Measurements from ENCODE around the gene ZNF687. TPM values are rescaled to one million over a fixed set of nuclear protein-coding genes. Genes with fewer than 3 reads are reported as not detected.

The ZNF687 gene
- polyA plus RNA-seq, 2 of the 4 experiments (the other 2 are of a cell fraction), result 14.0 to 17.5 TPM

DNA sequence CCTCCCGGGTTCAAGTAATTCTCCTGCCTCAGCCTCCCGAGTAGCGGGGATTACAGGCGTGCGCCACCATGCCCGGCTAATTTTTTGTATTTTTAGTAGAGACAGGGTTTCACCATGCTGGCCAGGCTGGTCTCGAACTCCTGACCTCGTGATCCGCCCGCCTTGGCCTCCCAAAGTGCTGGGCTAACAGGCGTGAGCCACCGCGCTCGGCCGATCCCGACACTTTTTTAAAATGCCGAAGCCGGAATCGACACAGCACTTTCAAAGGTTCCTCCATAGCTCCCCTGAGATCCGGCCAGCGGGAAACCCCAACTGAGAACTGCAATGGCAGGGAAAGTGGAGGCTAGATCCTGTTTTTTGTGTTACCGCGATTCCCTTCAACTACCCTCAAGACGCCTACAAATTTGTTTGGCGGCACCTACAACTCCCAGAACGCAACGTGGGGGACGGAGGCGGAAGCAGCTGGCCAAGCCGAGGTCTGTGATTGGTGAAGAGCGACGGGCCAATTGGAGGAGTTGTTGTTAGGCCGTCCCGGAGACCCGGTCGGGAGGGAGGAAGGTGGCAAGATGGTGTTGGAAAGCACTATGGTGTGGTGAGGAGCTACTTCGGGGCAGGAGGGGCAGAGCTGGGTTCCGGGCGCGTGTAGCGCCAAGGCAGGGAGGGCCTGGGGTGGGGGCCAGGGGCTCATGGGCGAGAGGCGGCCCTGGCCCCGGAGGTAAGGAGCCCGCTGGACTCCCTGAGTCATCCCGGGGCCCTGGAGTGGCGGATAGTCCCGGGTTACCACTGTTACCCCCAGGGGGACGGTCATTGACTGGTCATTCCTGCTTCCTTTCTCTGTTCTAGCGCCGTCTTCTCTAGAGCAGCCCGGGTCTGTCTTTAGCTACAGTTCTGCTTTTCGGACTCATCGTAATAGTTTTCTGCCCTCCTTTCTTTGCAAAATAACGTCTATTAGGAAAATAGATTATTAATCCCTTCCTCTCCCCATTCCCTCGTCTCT lies 27.6 kb upstream of the ZNF687 start, which contains the start of gene PSMD4 (continued):
- TF ChIP-seq ATOH8 (CRISPR knock-in tag; IDR thresholded peaks at IDR 0.05; ENCODE audit: low read depth) (no peak; the same call in 1 of the 2 replicates), POLR2AphosphoS2 (conservative IDR thresholded peaks at IDR 0.05; ENCODE audit: low read length) (no peak), PBX3 (IDR thresholded peaks at IDR 0.05) (peak; percentile 50; the same call in 1 of the 2 replicates), CHD4 (IDR thresholded peaks at IDR 0.05; ENCODE audit: borderline replicate concordance) (peak; percentile 97), RCOR1 (IDR thresholded peaks at IDR 0.05; ENCODE audit: low read depth, low read length) (no peak), FOSL2 (IDR thresholded peaks at IDR 0.05) (no peak), FOSL2 (CRISPR knock-in tag; IDR thresholded peaks at IDR 0.05) (peak; percentile 75), FOSB (CRISPR knock-in tag; IDR thresholded peaks at IDR 0.05) (no peak), CBX2 (IDR thresholded peaks at IDR 0.05; ENCODE audit: borderline replicate concordance, low read depth) (no peak), GATA3 (IDR thresholded peaks at IDR 0.05; ENCODE audit: borderline replicate concordance) (no peak), MAFK (IDR thresholded peaks at IDR 0.05; ENCODE audit: partially characterized antibody) (no peak), TP53 (CRISPR knock-in tag; IDR thresholded peaks at IDR 0.05) (no peak), ZSCAN20 (CRISPR knock-in tag; IDR thresholded peaks at IDR 0.05) (no peak), JUN (IDR thresholded peaks at IDR 0.05) (peak; percentile 88 to 91), BCL3 (IDR thresholded peaks at IDR 0.05) (peak; percentile 90), CEBPB (IDR thresholded peaks at IDR 0.05) (no peak), HOXB5 (CRISPR knock-in tag; IDR thresholded peaks at IDR 0.05) (0 out of 2 replicates have a peak, but pooled peaks have one; percentile 66), KDM5A (IDR thresholded peaks at IDR 0.05) (peak; percentile 84)
- TF ChIP-seq, protein P1, sequence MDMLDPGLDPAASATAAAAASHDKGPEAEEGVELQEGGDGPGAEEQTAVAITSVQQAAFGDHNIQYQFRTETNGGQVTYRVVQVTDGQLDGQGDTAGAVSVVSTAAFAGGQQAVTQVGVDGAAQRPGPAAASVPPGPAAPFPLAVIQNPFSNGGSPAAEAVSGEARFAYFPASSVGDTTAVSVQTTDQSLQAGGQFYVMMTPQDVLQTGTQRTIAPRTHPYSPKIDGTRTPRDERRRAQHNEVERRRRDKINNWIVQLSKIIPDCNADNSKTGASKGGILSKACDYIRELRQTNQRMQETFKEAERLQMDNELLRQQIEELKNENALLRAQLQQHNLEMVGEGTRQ (IDR thresholded peaks at IDR 0.05), result peak; percentile 49; the same call in 1 of the 2 replicates
- TF ChIP-seq, protein P2, sequence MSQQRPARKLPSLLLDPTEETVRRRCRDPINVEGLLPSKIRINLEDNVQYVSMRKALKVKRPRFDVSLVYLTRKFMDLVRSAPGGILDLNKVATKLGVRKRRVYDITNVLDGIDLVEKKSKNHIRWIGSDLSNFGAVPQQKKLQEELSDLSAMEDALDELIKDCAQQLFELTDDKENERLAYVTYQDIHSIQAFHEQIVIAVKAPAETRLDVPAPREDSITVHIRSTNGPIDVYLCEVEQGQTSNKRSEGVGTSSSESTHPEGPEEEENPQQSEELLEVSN (IDR thresholded peaks at IDR 0.05; ENCODE audit: borderline replicate concordance, low read depth), result peak; percentile 75
- TF ChIP-seq, protein P3, sequence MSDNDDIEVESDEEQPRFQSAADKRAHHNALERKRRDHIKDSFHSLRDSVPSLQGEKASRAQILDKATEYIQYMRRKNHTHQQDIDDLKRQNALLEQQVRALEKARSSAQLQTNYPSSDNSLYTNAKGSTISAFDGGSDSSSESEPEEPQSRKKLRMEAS (IDR thresholded peaks at IDR 0.05), result peak; percentile 85

DNA sequence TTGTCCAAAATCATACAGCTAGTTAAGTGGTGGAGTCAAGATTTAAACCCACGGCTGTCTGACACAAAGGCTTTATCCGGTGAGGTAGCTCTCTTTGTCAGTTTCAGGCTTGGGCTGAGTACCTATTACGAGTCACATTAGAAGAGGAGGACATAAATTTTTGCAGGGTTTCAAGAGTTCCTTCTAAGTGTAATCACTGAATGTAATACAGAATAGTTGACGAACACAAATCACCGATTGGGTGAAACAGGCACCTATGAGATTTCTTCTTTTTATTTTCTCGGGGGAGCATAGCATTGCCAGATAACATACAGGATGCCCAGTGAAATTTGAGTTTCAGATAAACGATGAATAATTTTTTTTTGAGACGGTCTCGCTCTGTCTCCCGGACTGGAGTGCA lies 26.7 kb upstream of the ZNF687 start:
- H3K9me3 ChIP-seq, result no peaks in the 10 kb centered on the region
- WGBS (ENCODE audit: missing lambda C conversion rate), result 23% methylated on average over 10 of the region's 10 CpGs
- FAIRE-seq (no peak), DNase-seq (ENCODE audit: low read depth in 1 of 2, low spot score in 1 of 2) (peak in 1 of 2 experiments; percentile 12), ATAC-seq (no peak)
- H3K4me1 ChIP-seq, result peaks cover 6% of the 10 kb centered on the region; the same call in 1 of the 3 replicates
- ChIA-PET POLR2A (interaction anchor here (1.1 to 1.7 kb wide), 4 partner anchors 26 to 115 kb away, joined by 3 to 18 read pairs (median 6); partner anchors contain the start of genes VPS72 and ZNF687), CTCF (interaction anchor here (1.3 to 3.7 kb wide), 4 partner anchors 26 to 85 kb away, joined by 4 to 18 read pairs (median 4); no protein-coding TSS in a partner anchor)
- peak overlapping the region; percentile 77 for H3K4me3 ChIP-seq
- TF ChIP-seq CBX2 (IDR thresholded peaks at IDR 0.05; ENCODE audit: borderline replicate concordance, low read depth) (no peak), CBX8 (IDR thresholded peaks at IDR 0.05) (no peak), NPAS2 (CRISPR knock-in tag; IDR thresholded peaks at IDR 0.05; ENCODE audit: borderline replicate concordance) (no peak), RAD21 (conservative IDR thresholded peaks at IDR 0.05 in 1 of 2, IDR thresholded peaks at IDR 0.05 in 1 of 2) (no peak), FOSL2 (IDR thresholded peaks at IDR 0.05) (no peak), FOSL2 (CRISPR knock-in tag; IDR thresholded peaks at IDR 0.05) (no peak)
- H3K27ac ChIP-seq, result peak overlapping the region; percentile 93 to 95
- H3K4me2 ChIP-seq, result peak overlapping the region; percentile 90
